ENCODE measurements around the gene OCA2. TPM values are rescaled to one million over a fixed set of nuclear protein-coding genes. Genes with fewer than 3 reads are reported as not detected.

OCA2 gene
- total RNA-seq, 6 experiments from 2014 or later, result 0.07 to 0.13 (median 0.12) TPM; not detected in 3

DNA sequence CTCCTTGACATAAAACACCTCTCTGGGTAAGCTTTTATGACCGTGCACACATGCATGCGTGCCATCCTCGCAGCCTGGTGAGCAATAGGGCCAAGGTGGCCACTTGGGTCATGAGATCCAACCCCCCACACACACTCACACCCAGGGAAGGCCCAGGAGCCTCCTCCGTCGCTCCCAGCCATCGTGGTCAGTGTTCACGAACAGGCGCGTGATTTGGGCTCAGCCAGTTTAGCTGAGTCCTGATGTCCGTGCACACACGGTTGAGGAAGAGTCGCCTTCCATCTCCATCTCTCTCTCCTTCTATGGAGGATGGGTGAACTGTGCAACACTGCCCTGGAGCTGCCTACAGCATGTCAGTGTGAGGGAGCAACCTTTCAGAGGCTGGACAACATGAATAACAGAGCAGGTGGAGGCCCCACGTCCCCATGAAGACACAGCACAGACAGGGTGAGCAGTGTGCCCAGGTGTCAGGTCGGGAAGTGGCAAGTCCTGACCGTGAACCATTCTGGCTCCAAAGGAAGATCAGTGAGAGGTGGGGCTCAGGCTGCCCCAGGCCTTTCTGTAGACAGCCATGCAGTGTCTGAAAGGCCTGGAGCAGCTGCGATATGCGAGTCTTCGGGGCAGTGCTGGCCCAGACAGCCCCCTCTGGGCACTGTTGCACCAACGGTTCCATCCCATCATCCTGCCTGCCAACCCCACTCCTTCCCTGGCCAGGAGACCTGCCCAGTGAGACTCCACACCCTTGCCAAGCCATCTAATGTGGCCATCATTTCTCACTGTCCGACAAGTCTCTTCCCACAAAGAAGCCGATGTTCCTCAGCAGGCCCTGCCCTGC is 253.4 kb downstream of the OCA2 start:
- no peaks in the 10 kb centered on the region for H3K4me1 ChIP-seq
- ATAC-seq, result no peak
- intact Hi-C loops (cut with DNase I), result no loop called here

DNA sequence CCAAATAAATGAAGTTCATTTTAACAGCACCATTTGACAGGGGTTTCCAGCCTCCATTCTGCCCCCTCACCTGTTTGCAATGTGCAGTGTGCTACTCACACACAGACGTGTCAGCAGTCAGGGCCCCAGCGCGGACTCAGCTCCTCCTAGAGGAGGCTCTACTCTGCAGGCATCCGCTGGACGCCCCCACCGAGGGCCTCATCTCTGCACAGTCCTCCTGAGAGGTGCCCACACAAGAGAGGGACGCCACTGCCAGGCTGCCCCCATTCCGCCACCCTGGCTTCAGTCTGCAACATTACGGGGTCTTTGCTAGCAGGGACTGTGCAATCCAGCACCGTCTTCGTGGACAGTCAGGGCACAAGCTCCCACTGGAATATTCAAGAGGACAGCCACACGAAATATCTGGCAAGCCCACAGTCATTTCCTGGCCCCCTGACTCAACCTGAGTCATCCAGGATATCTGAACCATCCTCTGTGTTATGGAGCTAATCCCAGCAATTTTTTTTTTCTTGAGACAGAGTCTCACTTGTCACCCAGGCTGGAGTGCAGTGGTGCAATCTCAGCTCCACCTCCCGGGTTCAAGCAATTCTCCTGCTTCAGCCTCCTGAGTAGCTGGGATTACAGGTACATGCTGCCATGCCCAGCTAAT is 255.0 kb downstream of the OCA2 start:
- WGBS (ENCODE audit: insufficient coverage, low coverage, low lambda C conversion rate, missing lambda C conversion rate), result 70% methylated on average over 4 of the region's 13 CpGs
- Histone ChIP-seq H3K9me3 (no peaks in the 10 kb centered on the region), H3K4me3 (no peak overlapping the region), H3K27ac (no peak overlapping the region), H3K27me3 (no peaks in the 10 kb centered on the region), H3K4me1 (no peaks in the 10 kb centered on the region), H3K36me3 (no peaks in the 10 kb centered on the region)
- TF ChIP-seq, protein P1, sequence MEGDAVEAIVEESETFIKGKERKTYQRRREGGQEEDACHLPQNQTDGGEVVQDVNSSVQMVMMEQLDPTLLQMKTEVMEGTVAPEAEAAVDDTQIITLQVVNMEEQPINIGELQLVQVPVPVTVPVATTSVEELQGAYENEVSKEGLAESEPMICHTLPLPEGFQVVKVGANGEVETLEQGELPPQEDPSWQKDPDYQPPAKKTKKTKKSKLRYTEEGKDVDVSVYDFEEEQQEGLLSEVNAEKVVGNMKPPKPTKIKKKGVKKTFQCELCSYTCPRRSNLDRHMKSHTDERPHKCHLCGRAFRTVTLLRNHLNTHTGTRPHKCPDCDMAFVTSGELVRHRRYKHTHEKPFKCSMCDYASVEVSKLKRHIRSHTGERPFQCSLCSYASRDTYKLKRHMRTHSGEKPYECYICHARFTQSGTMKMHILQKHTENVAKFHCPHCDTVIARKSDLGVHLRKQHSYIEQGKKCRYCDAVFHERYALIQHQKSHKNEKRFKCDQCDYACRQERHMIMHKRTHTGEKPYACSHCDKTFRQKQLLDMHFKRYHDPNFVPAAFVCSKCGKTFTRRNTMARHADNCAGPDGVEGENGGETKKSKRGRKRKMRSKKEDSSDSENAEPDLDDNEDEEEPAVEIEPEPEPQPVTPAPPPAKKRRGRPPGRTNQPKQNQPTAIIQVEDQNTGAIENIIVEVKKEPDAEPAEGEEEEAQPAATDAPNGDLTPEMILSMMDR (IDR thresholded peaks at IDR 0.05), result no peak
- no peak for TF ChIP-seq POLR2A (IDR thresholded peaks at IDR 0.05)
- DNase-seq (no peak), ATAC-seq (no peak)
- intact Hi-C loops (cut with DNase I), result no loop called here

More for the DNA sequence above, 253.4 kb downstream of the OCA2 start:
- no peaks in the 10 kb centered on the region for H3K27me3 ChIP-seq
- no peak overlapping the region for H3K4me3 ChIP-seq
- no peak overlapping the region for H3K27ac ChIP-seq
- 64% methylated on average over 5 of the region's 21 CpGs for WGBS (ENCODE audit: insufficient coverage, low coverage, low lambda C conversion rate, missing lambda C conversion rate)
- no peaks in the 10 kb centered on the region for H3K9me3 ChIP-seq
- DNase-seq, result no peak
- TF ChIP-seq POLR2A (IDR thresholded peaks at IDR 0.05), result no peak
- TF ChIP-seq, protein P1 (IDR thresholded peaks at IDR 0.05), result no peak
- H3K36me3 ChIP-seq, result no peaks in the 10 kb centered on the region

DNA sequence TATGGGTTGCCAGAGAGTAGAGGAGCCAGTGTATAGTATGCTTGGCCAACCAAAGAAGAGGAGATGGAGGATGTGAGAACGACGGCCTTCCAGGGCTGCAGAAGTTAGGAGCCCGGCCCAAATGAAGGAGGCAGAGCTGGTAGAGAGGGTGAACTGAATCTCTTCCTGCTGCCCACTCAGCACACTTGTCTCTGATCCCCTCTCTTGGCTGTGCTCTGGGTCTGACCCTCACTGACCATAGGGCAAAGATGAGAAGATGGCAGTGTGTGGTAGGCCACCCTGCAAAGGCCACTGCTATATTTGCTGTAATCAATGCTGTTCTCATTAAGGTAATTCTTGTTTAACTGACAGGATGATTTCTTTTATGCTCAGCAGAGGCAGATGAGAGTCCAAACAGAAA is 256.0 kb downstream of the OCA2 start:
- H3K27ac ChIP-seq, result no peak overlapping the region
- H3K27me3 ChIP-seq, result no peaks in the 10 kb centered on the region
- H3K4me3 ChIP-seq, result no peak overlapping the region
- TF ChIP-seq, protein P1 (IDR thresholded peaks at IDR 0.05), result no peak
- TF ChIP-seq POLR2A (IDR thresholded peaks at IDR 0.05), result no peak
- no peaks in the 10 kb centered on the region for H3K4me1 ChIP-seq
- 88% methylated on average over 3 of the region's 3 CpGs for WGBS (ENCODE audit: insufficient coverage, low coverage, low lambda C conversion rate, missing lambda C conversion rate)
- H3K9me3 ChIP-seq, result no peaks in the 10 kb centered on the region
- H3K36me3 ChIP-seq, result no peaks in the 10 kb centered on the region
- intact Hi-C loops (cut with DNase I), result no loop called here
- DNase-seq (no peak), ATAC-seq (no peak)

DNA sequence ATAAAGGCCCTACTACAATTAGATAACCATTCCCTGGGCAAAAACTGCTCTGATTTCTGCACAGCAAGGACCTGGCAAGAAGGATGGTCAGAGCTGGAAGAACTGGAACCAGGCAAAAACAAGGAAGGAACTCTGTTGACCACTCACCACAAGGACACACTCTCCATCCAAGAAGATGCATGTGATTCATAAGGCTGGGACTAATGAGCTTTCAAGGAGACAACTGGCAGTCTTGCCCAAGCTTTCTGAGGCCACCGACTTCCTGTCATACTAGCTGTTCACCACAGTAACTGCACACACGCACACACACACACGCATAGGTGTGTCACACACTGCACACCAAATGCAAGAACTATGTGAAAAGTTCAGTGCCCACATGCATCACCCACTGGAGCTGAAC is 256.6 kb downstream of the OCA2 start:
- TF ChIP-seq, protein P1 (IDR thresholded peaks at IDR 0.05), result no peak
- no peak for TF ChIP-seq POLR2A (IDR thresholded peaks at IDR 0.05)
- WGBS (ENCODE audit: insufficient coverage, low coverage, low lambda C conversion rate, missing lambda C conversion rate), result 57% methylated on average over 2 of the region's 3 CpGs
- Histone ChIP-seq H3K27ac (no peak overlapping the region), H3K27me3 (no peaks in the 10 kb centered on the region), H3K4me3 (no peak overlapping the region), H3K36me3 (no peaks in the 10 kb centered on the region), H3K9me3 (no peaks in the 10 kb centered on the region), H3K4me1 (no peaks in the 10 kb centered on the region)
- ATAC-seq, result no peak
- intact Hi-C loops (cut with DNase I), result no loop called here
- DNase-seq, result no peak
